Smooth muscle cell (in vitro differentiated cells): ENCODE results near the gene LIMCH1. TPM values are rescaled to one million over a fixed set of nuclear protein-coding genes. Genes with fewer than 3 reads are reported as not detected.

Experiments
- DNase-seq: peaks from one replicate; lab custom pipeline; 2025; ENCODE audit not compliant: unreplicated experiment; lab: John Stamatoyannopoulos, UW
- H2AFZ ChIP-seq: fragments of 200-600 bp; sonication (generic); 2 replicates; pipeline ENCODE4 v1.6.0; 2016; ENCODE audit warnings: antibody characterized with exemption, low read depth, mild to moderate bottlenecking
- H3F3A ChIP-seq: fragments of 200-600 bp; sonication (generic); 2 replicates; pipeline ENCODE4 v1.6.0; 2017; ENCODE audit warnings: antibody characterized with exemption, low read depth
- H3K27ac ChIP-seq: fragments of 200-600 bp; sonication (generic); 2 replicates; pipeline ENCODE4 v1.5.1; 2016; ENCODE audit warnings: low read depth, mild to moderate bottlenecking
- H3K27me3 ChIP-seq: fragments of 200-600 bp; sonication (generic); 2 replicates; pipeline ENCODE4 v1.6.1; 2016; ENCODE audit warnings: low read depth, mild to moderate bottlenecking
- H3K36me3 ChIP-seq: fragments of 200-600 bp; sonication (generic); 2 replicates; pipeline ENCODE4 v1.5.1; 2016; ENCODE audit warnings: low read depth
- H3K4me1 ChIP-seq: fragments of 200-600 bp; sonication (generic); 2 replicates; pipeline ENCODE4 v1.5.1; 2016; ENCODE audit warnings: low read depth
- H3K4me2 ChIP-seq: fragments of 200-600 bp; sonication (generic); 2 replicates; pipeline ENCODE4 v1.6.0; 2016; ENCODE audit warnings: mild to moderate bottlenecking
- H3K4me3 ChIP-seq: fragments of 200-600 bp; sonication (generic); 2 replicates; pipeline ENCODE4 v1.5.1; 2016; ENCODE audit warnings: mild to moderate bottlenecking
- H3K79me2 ChIP-seq: fragments of 200-600 bp; sonication (generic); 2 replicates; pipeline ENCODE4 v1.6.0; 2016; ENCODE audit warnings: low read depth, mild to moderate bottlenecking
- H3K9ac ChIP-seq: fragments of 200-600 bp; sonication (generic); 2 replicates; pipeline ENCODE4 v1.6.0; 2016; ENCODE audit warnings: low read depth
- H3K9me3 ChIP-seq: fragments of 200-600 bp; sonication (generic); replicated peaks from 2 replicates; pipeline ENCODE4 v1.5.1; 2016; ENCODE audit warnings: low read depth
- H4K20me1 ChIP-seq: fragments of 200-600 bp; sonication (generic); 2 replicates; pipeline ENCODE4 v1.6.0; 2016; ENCODE audit warnings: low read depth
- WGBS: methylation state at CpG from one replicate; pipeline ENCODE4 v1.1.7; 2016; ENCODE audit warnings: low lambda C conversion rate; 5-methylcytosine and 5-hydroxymethylcytosine counted together
- polyA plus RNA-seq: library from polyadenylated mRNA; unstranded; fragments of >200 nt; fragmentation: Nextera tagmentation; extraction: Ambion mirVana; gene quantifications from 2 replicates; pipeline ENCODE4 v1.2.1, GENCODE V29; 2016
- total RNA-seq: library from RNA; depleted of rRNA; stranded (reverse); fragments of >200 nt; gene quantifications from 2 replicates; pipeline ENCODE4 v1.2.3, GENCODE V29; 2014
- TF ChIP-seq, protein P1 (sequence below): fragments of 200-600 bp; sonication (generic); IDR thresholded peaks from 2 replicates; pipeline ENCODE4 v1.5.1; 2017; ENCODE audit warnings: borderline replicate concordance, mild to moderate bottlenecking, antibody characterized with exemption; ENCODE audit not compliant: insufficient read depth, poor library complexity, severe bottlenecking

LIMCH1 gene
- total and polyA plus RNA-seq, 2 experiments from 2014 or later: 2.6 to 7.6 TPM

DNA sequence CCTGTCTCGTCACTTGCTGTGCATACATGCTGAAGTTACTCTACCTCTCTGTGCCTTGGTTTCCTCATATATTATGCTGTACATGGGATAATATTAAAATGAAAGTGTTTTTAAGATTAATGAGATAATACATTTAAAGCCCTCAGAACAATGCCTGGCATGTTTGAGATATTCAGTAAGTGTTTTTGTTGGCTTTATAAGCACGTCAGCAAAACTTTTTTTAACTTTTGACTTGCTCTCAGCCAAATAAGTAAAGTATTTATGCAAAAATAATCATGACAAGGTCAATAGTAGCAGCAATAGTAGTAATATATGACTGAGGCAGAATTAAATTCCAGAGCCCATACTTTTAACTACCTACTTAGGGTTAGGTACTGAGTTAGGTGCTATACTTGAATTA, 29.2 kb downstream of the LIMCH1 start:
- H3K4me1 ChIP-seq: peaks cover 5% of the 10 kb centered on the region
- H3K27ac ChIP-seq: no peak overlapping the region
- H3K9ac ChIP-seq: no peak overlapping the region
- no peak overlapping the region for H2AFZ ChIP-seq
- no peak overlapping the region for H3K4me2 ChIP-seq
- H3K36me3 ChIP-seq: no peaks in the 10 kb centered on the region
- TF ChIP-seq, protein P1, sequence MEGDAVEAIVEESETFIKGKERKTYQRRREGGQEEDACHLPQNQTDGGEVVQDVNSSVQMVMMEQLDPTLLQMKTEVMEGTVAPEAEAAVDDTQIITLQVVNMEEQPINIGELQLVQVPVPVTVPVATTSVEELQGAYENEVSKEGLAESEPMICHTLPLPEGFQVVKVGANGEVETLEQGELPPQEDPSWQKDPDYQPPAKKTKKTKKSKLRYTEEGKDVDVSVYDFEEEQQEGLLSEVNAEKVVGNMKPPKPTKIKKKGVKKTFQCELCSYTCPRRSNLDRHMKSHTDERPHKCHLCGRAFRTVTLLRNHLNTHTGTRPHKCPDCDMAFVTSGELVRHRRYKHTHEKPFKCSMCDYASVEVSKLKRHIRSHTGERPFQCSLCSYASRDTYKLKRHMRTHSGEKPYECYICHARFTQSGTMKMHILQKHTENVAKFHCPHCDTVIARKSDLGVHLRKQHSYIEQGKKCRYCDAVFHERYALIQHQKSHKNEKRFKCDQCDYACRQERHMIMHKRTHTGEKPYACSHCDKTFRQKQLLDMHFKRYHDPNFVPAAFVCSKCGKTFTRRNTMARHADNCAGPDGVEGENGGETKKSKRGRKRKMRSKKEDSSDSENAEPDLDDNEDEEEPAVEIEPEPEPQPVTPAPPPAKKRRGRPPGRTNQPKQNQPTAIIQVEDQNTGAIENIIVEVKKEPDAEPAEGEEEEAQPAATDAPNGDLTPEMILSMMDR: no peak
- WGBS: 97% methylated on average over 2 of the region's 2 CpGs
- no peaks in the 10 kb centered on the region for H3F3A ChIP-seq
- H3K4me3 ChIP-seq: no peak overlapping the region
- peaks cover 6% of the 10 kb centered on the region for H3K27me3 ChIP-seq
- no peaks in the 10 kb centered on the region for H4K20me1 ChIP-seq
- DNase-seq: no peak
- H3K79me2 ChIP-seq: no peaks in the 10 kb centered on the region
- no peaks in the 10 kb centered on the region for H3K9me3 ChIP-seq

DNA sequence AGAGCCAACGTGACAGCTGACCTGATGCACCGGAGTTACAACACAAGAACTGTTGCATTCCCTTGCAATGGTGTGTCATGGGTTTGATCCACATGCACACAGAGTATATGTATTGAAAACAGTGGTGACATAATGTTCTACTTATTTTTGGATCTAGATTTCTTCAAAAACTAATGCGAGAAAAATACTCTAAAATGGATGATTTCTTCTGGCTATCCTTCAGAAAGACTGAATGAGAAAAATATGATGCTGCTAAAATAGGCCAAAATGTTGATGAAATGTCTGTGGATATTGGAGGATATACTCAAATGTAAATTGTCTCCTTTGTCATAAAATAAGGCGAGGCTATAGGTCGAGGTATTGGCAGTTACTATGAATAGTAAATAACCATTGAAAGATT, 30.4 kb downstream of the LIMCH1 start:
- Histone ChIP-seq H3K4me3 (no peak overlapping the region), H3K4me1 (peaks cover 5% of the 10 kb centered on the region), H3K79me2 (no peaks in the 10 kb centered on the region), H3K9ac (no peak overlapping the region), H4K20me1 (no peaks in the 10 kb centered on the region), H3K27me3 (peaks cover 2% of the 10 kb centered on the region), H2AFZ (no peak overlapping the region), H3K27ac (no peak overlapping the region), H3K36me3 (no peaks in the 10 kb centered on the region), H3K9me3 (no peaks in the 10 kb centered on the region), H3K4me2 (no peak overlapping the region), H3F3A (no peaks in the 10 kb centered on the region)
- DNase-seq: no peak
- TF ChIP-seq, protein P1: no peak
- WGBS: 93% methylated on average over 5 of the region's 5 CpGs

DNA sequence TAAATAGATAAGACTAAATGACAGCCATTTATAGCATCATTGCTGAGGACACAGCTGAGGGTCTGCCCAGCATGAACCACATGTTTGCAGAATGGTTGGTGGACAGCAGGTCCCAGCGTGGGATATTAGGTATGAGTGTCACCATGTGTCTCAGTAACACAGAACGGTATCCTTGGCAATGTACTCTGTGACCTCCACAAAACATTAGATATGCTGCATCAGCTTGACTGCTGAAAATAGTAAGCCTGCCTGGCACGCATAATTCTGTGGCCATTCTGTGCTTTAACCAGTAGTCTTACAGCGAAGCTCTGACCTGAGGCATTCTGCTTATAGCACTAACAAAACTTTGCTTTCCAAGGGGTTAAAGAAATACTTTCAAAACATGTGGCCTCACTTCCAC, 32.0 kb downstream of the LIMCH1 start:
- Histone ChIP-seq H3K4me2 (no peak overlapping the region), H3F3A (no peaks in the 10 kb centered on the region), H3K27ac (no peak overlapping the region)

DNA sequence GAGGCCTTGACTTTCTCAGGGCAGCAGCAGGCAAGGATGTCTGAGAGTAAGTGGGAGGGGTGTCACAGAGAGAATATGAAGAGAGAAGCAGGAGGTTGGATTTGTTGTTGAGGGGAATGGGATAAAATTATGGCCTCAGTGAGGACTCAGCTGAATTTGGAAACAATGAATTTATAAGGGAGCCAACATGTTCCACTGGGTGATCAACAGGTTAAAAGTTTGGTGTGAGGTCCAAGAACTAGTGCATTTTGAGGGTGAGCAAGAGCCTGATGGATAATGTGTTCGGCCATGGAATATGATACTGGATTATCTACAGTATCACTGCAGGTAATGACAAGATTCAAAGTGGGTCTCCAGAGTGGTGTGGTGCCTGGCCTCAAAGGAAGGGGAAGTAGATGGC, 33.5 kb downstream of the LIMCH1 start:
- peaks cover 8% of the 10 kb centered on the region for H3K4me1 ChIP-seq
- no peaks in the 10 kb centered on the region for H3K36me3 ChIP-seq
- H2AFZ ChIP-seq: no peak overlapping the region
- H3K4me2 ChIP-seq: no peak overlapping the region
- no peak overlapping the region for H3K9ac ChIP-seq
- no peak overlapping the region for H3K27ac ChIP-seq
- TF ChIP-seq, protein P1: no peak
- H3F3A ChIP-seq: no peaks in the 10 kb centered on the region
- no peaks in the 10 kb centered on the region for H3K9me3 ChIP-seq
- WGBS: 100% methylated on average over 1 of the region's 1 CpG
- H4K20me1 ChIP-seq: no peaks in the 10 kb centered on the region
- no peaks in the 10 kb centered on the region for H3K79me2 ChIP-seq
- no peaks in the 10 kb centered on the region for H3K27me3 ChIP-seq
- no peak overlapping the region for H3K4me3 ChIP-seq
- no peak for DNase-seq

More for the DNA sequence above, 32.0 kb downstream of the LIMCH1 start:
- Histone ChIP-seq H3K27me3 (no peaks in the 10 kb centered on the region), H3K36me3 (no peaks in the 10 kb centered on the region), H3K9ac (no peak overlapping the region), H3K9me3 (no peaks in the 10 kb centered on the region), H3K79me2 (no peaks in the 10 kb centered on the region), H3K4me3 (no peak overlapping the region), H3K4me1 (peaks cover 8% of the 10 kb centered on the region), H4K20me1 (no peaks in the 10 kb centered on the region), H2AFZ (no peak overlapping the region)
- DNase-seq: no peak
- TF ChIP-seq, protein P1: no peak
- WGBS: 79% methylated on average over 4 of the region's 4 CpGs
